NCI-H748 treated with DMSO at 0.1 percent for 48 hours (cell line): Measurements from ENCODE around the gene DNAJB13.

Experiments
- DNase-seq: peaks from one replicate; lab custom pipeline; 2025; lab: John Stamatoyannopoulos, UW

Gene DNAJB13

GRCh38 chr11:74000307-74001133, 49.7 kb downstream of the DNAJB13 start:
- DNase-seq = no peak

GRCh38 chr11:74001822-74002286, 51.0 kb downstream of the DNAJB13 start:
- DNase-seq = no peak

GRCh38 chr11:74002832-74003231, 52.0 kb downstream of the DNAJB13 start:
- no peak for DNase-seq

GRCh38 chr11:74004046-74004695, 53.3 kb downstream of the DNAJB13 start:
- no peak for DNase-seq

- DNase-seq = no peak
Observed at GRCh38 chr11:74004759-74005615, 54.2 kb downstream of the DNAJB13 start.

GRCh38 chr11:74005721-74006517, 55.1 kb downstream of the DNAJB13 start:
- DNase-seq = no peak

GRCh38 chr11:74006743-74007304, 56.0 kb downstream of the DNAJB13 start:
- no peak for DNase-seq

GRCh38 chr11:74007691-74008372, 57.0 kb downstream of the DNAJB13 start:
- no peak for DNase-seq

GRCh38 chr11:74008373-74009229, 57.8 kb downstream of the DNAJB13 start, which contains the start of gene UCP3:
TSS of gene UCP3 (minus strand) at chr11:74009085. CDS start at chr11:74007042, 2,043 bp downstream.
- DNase-seq = no peak

- no peak for DNase-seq
Observed at GRCh38 chr11:74009230-74009547, 58.4 kb downstream of the DNAJB13 start.

- DNase-seq = no peak
Observed at GRCh38 chr11:74009675-74010305, 59.0 kb downstream of the DNAJB13 start.

GRCh38 chr11:74010306-74011300, 59.8 kb downstream of the DNAJB13 start:
- DNase-seq = no peak

- no peak for DNase-seq
Observed at GRCh38 chr11:74011360-74012073, 60.7 kb downstream of the DNAJB13 start.

- no peak for DNase-seq
Observed at GRCh38 chr11:74012074-74012809, 61.4 kb downstream of the DNAJB13 start.

GRCh38 chr11:74013141-74013540, 62.3 kb downstream of the DNAJB13 start:
- no peak for DNase-seq

GRCh38 chr11:74014880-74015279, 64.1 kb downstream of the DNAJB13 start:
- no peak for DNase-seq
